Smooth muscle cell (in vitro differentiated cells): ENCODE data around the gene GYPA. TPM values are rescaled to one million over a fixed set of nuclear protein-coding genes. Genes with fewer than 3 reads are reported as not detected.
"Not testable (repeated sequence)": the region's sequence is repeated elsewhere in the genome, so short reads cannot be mapped to it uniquely, and the experiment has no call there.

Source experiments
- DNase-seq: peaks from one replicate; lab custom pipeline; 2025; ENCODE audit not compliant: unreplicated experiment; lab: John Stamatoyannopoulos, UW
- H2AFZ ChIP-seq: fragments of 200-600 bp; sonication (generic); 2 replicates; pipeline ENCODE4 v1.6.0; 2016; ENCODE audit warnings: antibody characterized with exemption, low read depth, mild to moderate bottlenecking
- H3F3A ChIP-seq: fragments of 200-600 bp; sonication (generic); 2 replicates; pipeline ENCODE4 v1.6.0; 2017; ENCODE audit warnings: antibody characterized with exemption, low read depth
- H3K27ac ChIP-seq: fragments of 200-600 bp; sonication (generic); 2 replicates; pipeline ENCODE4 v1.5.1; 2016; ENCODE audit warnings: low read depth, mild to moderate bottlenecking
- H3K27me3 ChIP-seq: fragments of 200-600 bp; sonication (generic); 2 replicates; pipeline ENCODE4 v1.6.1; 2016; ENCODE audit warnings: low read depth, mild to moderate bottlenecking
- H3K36me3 ChIP-seq: fragments of 200-600 bp; sonication (generic); 2 replicates; pipeline ENCODE4 v1.5.1; 2016; ENCODE audit warnings: low read depth
- H3K4me1 ChIP-seq: fragments of 200-600 bp; sonication (generic); 2 replicates; pipeline ENCODE4 v1.5.1; 2016; ENCODE audit warnings: low read depth
- H3K4me2 ChIP-seq: fragments of 200-600 bp; sonication (generic); 2 replicates; pipeline ENCODE4 v1.6.0; 2016; ENCODE audit warnings: mild to moderate bottlenecking
- H3K4me3 ChIP-seq: fragments of 200-600 bp; sonication (generic); 2 replicates; pipeline ENCODE4 v1.5.1; 2016; ENCODE audit warnings: mild to moderate bottlenecking
- H3K79me2 ChIP-seq: fragments of 200-600 bp; sonication (generic); 2 replicates; pipeline ENCODE4 v1.6.0; 2016; ENCODE audit warnings: low read depth, mild to moderate bottlenecking
- H3K9ac ChIP-seq: fragments of 200-600 bp; sonication (generic); 2 replicates; pipeline ENCODE4 v1.6.0; 2016; ENCODE audit warnings: low read depth
- H3K9me3 ChIP-seq: fragments of 200-600 bp; sonication (generic); replicated peaks from 2 replicates; pipeline ENCODE4 v1.5.1; 2016; ENCODE audit warnings: low read depth
- H4K20me1 ChIP-seq: fragments of 200-600 bp; sonication (generic); 2 replicates; pipeline ENCODE4 v1.6.0; 2016; ENCODE audit warnings: low read depth
- CTCF ChIP-seq: fragments of 200-600 bp; sonication (generic); IDR thresholded peaks from 2 replicates; pipeline ENCODE4 v1.5.1; 2017; ENCODE audit warnings: borderline replicate concordance, mild to moderate bottlenecking, antibody characterized with exemption; ENCODE audit not compliant: insufficient read depth, poor library complexity, severe bottlenecking
- whole genome bisulfite sequencing: methylation state at CpG from one replicate; pipeline ENCODE4 v1.1.7; 2016; ENCODE audit warnings: low lambda C conversion rate; 5-methylcytosine and 5-hydroxymethylcytosine counted together
- polyA plus RNA-seq: library from polyadenylated mRNA; unstranded; fragments of >200 nt; fragmentation: Nextera tagmentation; extraction: Ambion mirVana; gene quantifications from 2 replicates; pipeline ENCODE4 v1.2.1, GENCODE V29; 2016
- total RNA-seq: library from RNA; depleted of rRNA; stranded (reverse); fragments of >200 nt; gene quantifications from 2 replicates; pipeline ENCODE4 v1.2.3, GENCODE V29; 2014

GYPA gene
- total and polyA plus RNA-seq, 2 experiments from 2014 or later, result not detected

GRCh38 chr4:144119752-144120151, 20.8 kb downstream of the GYPA start:
- not testable (repeated sequence) for H3K27ac ChIP-seq, H2AFZ ChIP-seq, DNase-seq, H3K4me1 ChIP-seq, H3F3A ChIP-seq, H3K9ac ChIP-seq, H3K4me2 ChIP-seq, H3K36me3 ChIP-seq, H3K4me3 ChIP-seq, H3K79me2 ChIP-seq, H3K9me3 ChIP-seq, H4K20me1 ChIP-seq
- 77% methylated on average over 5 of the region's 5 CpGs for WGBS
- H3K27me3 ChIP-seq, result peaks cover 10% of the 10 kb centered on the region

GRCh38 chr4:144115519-144115918, 25.0 kb downstream of the GYPA start:
- H3K9ac ChIP-seq, result no peak overlapping the region
- no peaks in the 10 kb centered on the region for H3K4me1 ChIP-seq
- 84% methylated on average over 4 of the region's 4 CpGs for WGBS
- no peaks in the 10 kb centered on the region for H3F3A ChIP-seq
- no peak overlapping the region for H3K4me3 ChIP-seq
- no peaks in the 10 kb centered on the region for H3K9me3 ChIP-seq
- H3K4me2 ChIP-seq, result no peak overlapping the region
- H3K27me3 ChIP-seq, result peaks cover 38% of the 10 kb centered on the region
- DNase-seq, result no peak
- TF ChIP-seq CTCF, result no peak
- H3K79me2 ChIP-seq, result no peaks in the 10 kb centered on the region
- no peaks in the 10 kb centered on the region for H4K20me1 ChIP-seq
- no peaks in the 10 kb centered on the region for H3K36me3 ChIP-seq
- no peak overlapping the region for H2AFZ ChIP-seq
- H3K27ac ChIP-seq, result no peak overlapping the region

GRCh38 chr4:144113546-144113945, 27.0 kb downstream of the GYPA start:
- Histone ChIP-seq H3F3A (no peaks in the 10 kb centered on the region), H3K27me3 (peaks cover 38% of the 10 kb centered on the region), H3K9me3 (no peaks in the 10 kb centered on the region), H4K20me1 (no peaks in the 10 kb centered on the region), H3K79me2 (no peaks in the 10 kb centered on the region), H3K36me3 (no peaks in the 10 kb centered on the region), H3K4me1 (no peaks in the 10 kb centered on the region), H2AFZ (no peak overlapping the region), H3K9ac (no peak overlapping the region), H3K4me2 (no peak overlapping the region), H3K4me3 (no peak overlapping the region), H3K27ac (no peak overlapping the region)
- WGBS, result 80% methylated on average over 2 of the region's 2 CpGs
- no peak for DNase-seq
- no peak for TF ChIP-seq CTCF

GRCh38 chr4:144104509-144105130, 35.9 kb downstream of the GYPA start:
- H3K4me1 ChIP-seq, result no peaks in the 10 kb centered on the region

GRCh38 chr4:144097776-144098175, 42.7 kb downstream of the GYPA start:
- not testable (repeated sequence) for DNase-seq, H3K9ac ChIP-seq, H3K27ac ChIP-seq, H3K4me1 ChIP-seq, H3F3A ChIP-seq, H3K4me2 ChIP-seq, H3K4me3 ChIP-seq, H3K9me3 ChIP-seq, H2AFZ ChIP-seq, H3K36me3 ChIP-seq, H3K27me3 ChIP-seq, H3K79me2 ChIP-seq, H4K20me1 ChIP-seq
- WGBS, result 86% methylated on average over 2 of the region's 2 CpGs

More at GRCh38 chr4:144104509-144105130, 35.9 kb downstream of the GYPA start:
- no peak for TF ChIP-seq CTCF
- no peak overlapping the region for H2AFZ ChIP-seq
- DNase-seq, result no peak
- WGBS, result 90% methylated on average over 6 of the region's 6 CpGs
- H3K9ac ChIP-seq, result no peak overlapping the region
- H3K27me3 ChIP-seq, result no peaks in the 10 kb centered on the region
- H3K79me2 ChIP-seq, result no peaks in the 10 kb centered on the region
- H4K20me1 ChIP-seq, result no peaks in the 10 kb centered on the region
- no peak overlapping the region for H3K4me2 ChIP-seq
- H3K4me3 ChIP-seq, result no peak overlapping the region
- H3K27ac ChIP-seq, result no peak overlapping the region
- no peaks in the 10 kb centered on the region for H3K9me3 ChIP-seq
- H3F3A ChIP-seq, result no peaks in the 10 kb centered on the region
- H3K36me3 ChIP-seq, result no peaks in the 10 kb centered on the region

GRCh38 chr4:144093995-144094394, 46.5 kb downstream of the GYPA start:
- not testable (repeated sequence) for H2AFZ ChIP-seq, H3K27me3 ChIP-seq, H3K79me2 ChIP-seq, H3K9ac ChIP-seq, DNase-seq, H3K4me2 ChIP-seq, H3K9me3 ChIP-seq, H3F3A ChIP-seq, H3K4me1 ChIP-seq, H3K27ac ChIP-seq, H4K20me1 ChIP-seq, H3K36me3 ChIP-seq, H3K4me3 ChIP-seq
- WGBS, result 82% methylated on average over 4 of the region's 4 CpGs
